Body of pancreas (tissue), 4 donors: ENCODE results near the gene TNFAIP8L3. TPM values are rescaled to one million over a fixed set of nuclear protein-coding genes. Genes with fewer than 3 reads are reported as not detected.

Source experiments
- ATAC-seq: fragments of 150-250 bp; one replicate; pipeline ENCODE4 v1.9.1; 2016
- DNase-seq, 4 donors: peaks; one replicate each; pipeline ENCODE4 v3.0.0-alpha.2; 2019
- H3K27ac ChIP-seq, 4 donors: fragments of 200-600 bp; sonication (generic); 1 replicate in 3 of 4; 2 replicates in 1 of 4; pipeline versions ENCODE4 v1.5.1 to v1.6.1; 2016 to 2019; ENCODE audit warnings: mild to moderate bottlenecking in 1 of 4, mixed read lengths in 1 of 4, moderate library complexity in 1 of 4
- H3K27me3 ChIP-seq, 2 donors: fragments of 200-600 bp; sonication (generic); one replicate each; pipeline ENCODE4 v1.6.0; 2016; ENCODE audit warnings: mild to moderate bottlenecking in 1 of 2
- H3K36me3 ChIP-seq, 2 donors: fragments of 200-600 bp; sonication (generic); replicated peaks in 1 of 2; 2 replicates each; pipeline ENCODE4 v1.5.1; 2016; ENCODE audit warnings: low read depth in 2 of 2; ENCODE audit not compliant: insufficient read depth in 1 of 2
- H3K4me1 ChIP-seq: fragments of 200-600 bp; sonication (generic); one replicate; pipeline ENCODE4 v1.6.0; 2016
- H3K4me3 ChIP-seq, 2 donors: fragments of 200-600 bp; sonication (generic); 1 replicate in 1 of 2; 2 replicates in 1 of 2; pipeline ENCODE4 v1.5.1; 2016 to 2019
- H3K9me3 ChIP-seq, 3 donors: fragments of 200-600 bp; sonication (generic); 1 replicate in 2 of 3; 2 replicates in 1 of 3; pipeline ENCODE4 v1.5.1; 2016
- POLR2A ChIP-seq, 3 donors: fragments of 450-650 bp; IDR thresholded peaks; one replicate each; pipeline ENCODE4 v1.6.1; 2016; ENCODE audit warnings: antibody characterized with exemption in 3 of 3, mild to moderate bottlenecking in 2 of 3
- WGBS, 2 donors: methylation state at CpG; one replicate each; pipeline ENCODE4 v1.1.5; 2017; 5-methylcytosine and 5-hydroxymethylcytosine counted together
- intact Hi-C: fragments of 100-400 bp; cut with DNase I; formaldehyde crosslinking; loops from one replicate; pipeline ENCODE4 v1.15.1; 2023
- total RNA-seq, 2 donors: library from RNA; depleted of rRNA; stranded (reverse); fragments of >200 nt; gene quantifications; one replicate each; pipeline ENCODE4 v1.1.0, GENCODE V29; 2016
- TF ChIP-seq, protein P1 (sequence below), 7 experiments: fragments of 450-650 bp in 4 of 7; fragments of 200-600 bp in 3 of 7; sonication (generic) in 3 of 7; IDR thresholded peaks; one replicate each; pipeline ENCODE4 v1.5.1; 2016 to 2019; ENCODE audit warnings: antibody characterized with exemption in 7 of 7

TNFAIP8L3 gene
- total RNA-seq, 2 donors from 2014 or later = 2.9 TPM; not detected in 1

DNA sequence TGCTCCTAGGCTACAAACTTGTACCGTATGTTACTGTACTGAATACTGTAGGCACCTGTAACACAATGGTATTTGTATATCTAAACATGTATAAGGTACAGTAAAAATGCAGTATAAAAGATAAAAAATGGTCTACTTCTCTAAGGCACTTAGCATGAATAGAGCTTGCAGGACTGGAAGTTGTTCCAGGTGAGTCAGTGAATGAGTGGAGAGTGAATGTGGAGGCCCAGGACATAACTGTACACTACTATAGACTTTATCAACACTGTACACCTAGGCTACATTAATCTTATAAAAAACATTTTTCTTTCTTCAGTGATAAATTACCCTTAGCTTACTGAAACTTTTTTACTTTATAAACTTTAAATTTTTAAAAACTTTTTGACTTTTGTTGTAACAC lies 12.5 kb downstream of the TNFAIP8L3 start:
- WGBS, 2 donors = 81 to 93% methylated on average over 1 of the region's 1 CpG
- H3K9me3 ChIP-seq = no peaks in the 10 kb centered on the region
- H3K27ac ChIP-seq = no peak overlapping the region
- no peaks in the 10 kb centered on the region for H3K27me3 ChIP-seq
- intact Hi-C loops = no loop called here
- no peaks in the 10 kb centered on the region for H3K4me1 ChIP-seq
- no peak overlapping the region for H3K4me3 ChIP-seq
- no peak for ATAC-seq
- H3K36me3 ChIP-seq = no peaks in the 10 kb centered on the region
- no peak for TF ChIP-seq POLR2A (IDR thresholded peaks at IDR 0.05)
- TF ChIP-seq, protein P1, sequence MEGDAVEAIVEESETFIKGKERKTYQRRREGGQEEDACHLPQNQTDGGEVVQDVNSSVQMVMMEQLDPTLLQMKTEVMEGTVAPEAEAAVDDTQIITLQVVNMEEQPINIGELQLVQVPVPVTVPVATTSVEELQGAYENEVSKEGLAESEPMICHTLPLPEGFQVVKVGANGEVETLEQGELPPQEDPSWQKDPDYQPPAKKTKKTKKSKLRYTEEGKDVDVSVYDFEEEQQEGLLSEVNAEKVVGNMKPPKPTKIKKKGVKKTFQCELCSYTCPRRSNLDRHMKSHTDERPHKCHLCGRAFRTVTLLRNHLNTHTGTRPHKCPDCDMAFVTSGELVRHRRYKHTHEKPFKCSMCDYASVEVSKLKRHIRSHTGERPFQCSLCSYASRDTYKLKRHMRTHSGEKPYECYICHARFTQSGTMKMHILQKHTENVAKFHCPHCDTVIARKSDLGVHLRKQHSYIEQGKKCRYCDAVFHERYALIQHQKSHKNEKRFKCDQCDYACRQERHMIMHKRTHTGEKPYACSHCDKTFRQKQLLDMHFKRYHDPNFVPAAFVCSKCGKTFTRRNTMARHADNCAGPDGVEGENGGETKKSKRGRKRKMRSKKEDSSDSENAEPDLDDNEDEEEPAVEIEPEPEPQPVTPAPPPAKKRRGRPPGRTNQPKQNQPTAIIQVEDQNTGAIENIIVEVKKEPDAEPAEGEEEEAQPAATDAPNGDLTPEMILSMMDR (IDR thresholded peaks at IDR 0.05) = no peak
- DNase-seq = no peak

DNA sequence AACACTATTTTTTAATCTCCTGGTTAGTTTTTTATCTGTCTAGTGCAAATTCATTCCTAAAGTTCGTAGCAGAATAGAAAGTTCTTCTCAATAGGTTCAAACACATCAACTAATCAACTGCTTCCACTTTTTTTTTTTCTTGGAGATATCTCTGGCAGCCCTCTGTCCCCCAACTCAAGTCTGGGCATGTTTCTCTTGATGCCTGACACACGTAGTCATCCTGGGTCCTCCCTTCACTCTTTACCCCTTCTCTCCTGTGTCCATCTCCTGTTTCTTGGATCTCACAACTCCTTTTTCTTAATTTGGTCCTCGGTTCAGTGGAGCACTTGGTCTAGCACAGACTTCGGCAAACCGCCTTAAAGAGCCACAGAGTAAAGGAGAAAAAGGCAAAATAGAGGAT lies 14.4 kb downstream of the TNFAIP8L3 start:
- no peaks in the 10 kb centered on the region for H3K9me3 ChIP-seq
- H3K4me1 ChIP-seq = no peaks in the 10 kb centered on the region
- no peak overlapping the region for H3K4me3 ChIP-seq
- H3K36me3 ChIP-seq = no peaks in the 10 kb centered on the region
- TF ChIP-seq POLR2A (IDR thresholded peaks at IDR 0.05) = no peak
- TF ChIP-seq, protein P1 (IDR thresholded peaks at IDR 0.05) = no peak
- 80 to 83% methylated on average over 5 of the region's 5 CpGs for WGBS, 2 donors
- ATAC-seq (no peak), DNase-seq (no peak)
- no peaks in the 10 kb centered on the region for H3K27me3 ChIP-seq
- intact Hi-C loops = no loop called here
- no peak overlapping the region for H3K27ac ChIP-seq

DNA sequence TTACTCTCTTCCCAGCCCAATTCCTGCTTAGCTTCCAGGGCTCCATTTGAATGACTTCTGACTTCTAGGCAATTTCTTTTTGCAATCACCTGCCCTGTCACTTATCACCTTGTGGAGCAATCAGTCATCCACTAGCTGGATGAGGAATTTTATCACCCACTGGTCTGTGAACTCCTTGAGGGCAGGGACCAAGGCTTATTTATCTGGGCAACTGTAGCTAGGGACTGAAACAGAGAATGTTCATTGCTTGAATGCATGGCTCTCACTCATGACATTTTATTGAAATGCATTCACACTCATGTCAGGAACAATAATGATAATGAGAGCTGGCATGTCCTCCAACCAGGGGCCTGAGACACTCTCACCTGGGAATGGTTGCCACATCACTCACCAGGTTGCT lies 15.5 kb downstream of the TNFAIP8L3 start:
- DNase-seq (no peak), ATAC-seq (no peak)
- Histone ChIP-seq H3K9me3 (no peaks in the 10 kb centered on the region), H3K27me3 (no peaks in the 10 kb centered on the region), H3K27ac (no peak overlapping the region), H3K4me3 (no peak overlapping the region), H3K36me3 (no peaks in the 10 kb centered on the region), H3K4me1 (no peaks in the 10 kb centered on the region)
- intact Hi-C loops = no loop called here
- TF ChIP-seq, protein P1 (IDR thresholded peaks at IDR 0.05) = no peak
- TF ChIP-seq POLR2A (IDR thresholded peaks at IDR 0.05) = no peak

DNA sequence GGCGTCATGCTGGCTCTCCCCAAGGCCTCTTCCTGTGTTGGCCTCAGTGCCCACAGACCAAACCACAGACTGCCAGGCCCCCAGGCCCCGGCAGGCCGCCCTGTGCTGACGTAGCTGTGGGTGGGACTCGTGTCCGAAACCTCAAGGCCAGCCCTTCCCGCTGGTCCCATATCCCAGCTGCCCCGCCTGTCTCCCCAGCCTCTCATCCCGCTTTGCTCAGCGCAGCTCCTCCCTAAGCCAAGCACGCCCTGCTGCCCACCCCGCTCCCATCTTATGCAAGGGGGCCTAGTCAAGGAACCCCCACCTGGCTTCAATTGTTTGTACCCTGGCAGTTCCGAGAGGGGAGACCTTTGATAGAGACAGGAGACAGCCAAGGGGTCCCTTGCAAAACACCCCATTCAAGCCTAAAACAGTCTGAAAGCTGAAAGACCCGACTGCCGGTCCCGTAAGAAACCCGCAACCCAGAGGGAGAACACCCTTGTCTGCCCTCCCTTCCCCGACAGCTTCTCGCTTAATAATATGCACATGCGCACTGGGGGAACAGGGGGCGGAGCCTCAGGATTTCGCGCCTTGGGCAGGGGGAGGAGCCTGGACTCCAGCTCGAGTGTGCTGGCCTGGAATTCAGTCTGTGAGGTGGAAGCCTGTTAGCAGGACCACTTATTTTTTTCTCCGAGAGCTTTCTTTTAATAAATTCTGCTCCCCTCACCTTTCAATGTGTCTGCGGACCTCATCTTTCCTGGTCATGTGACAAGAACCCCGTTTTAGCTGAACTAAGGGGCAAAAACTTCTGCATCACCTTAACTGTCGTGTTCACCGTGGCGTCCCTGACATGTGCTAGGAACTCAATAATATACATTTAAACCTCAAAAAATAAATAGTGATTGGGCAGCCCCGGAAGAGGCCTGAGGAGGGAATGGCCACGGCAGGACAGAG lies 17.2 kb downstream of the TNFAIP8L3 start:
- intact Hi-C loops = no loop called here
- ATAC-seq = peak; percentile 80

More for the DNA sequence above, 17.2 kb downstream of the TNFAIP8L3 start:
- 49 to 64% methylated on average over 25 to 32 of the region's 32 CpGs for WGBS, 2 donors
- Histone ChIP-seq H3K27ac (no peak overlapping the region), H3K4me3 (no peak overlapping the region), H3K27me3 (no peaks in the 10 kb centered on the region), H3K9me3 (no peaks in the 10 kb centered on the region), H3K36me3 (no peaks in the 10 kb centered on the region), H3K4me1 (no peaks in the 10 kb centered on the region)
- peak; percentile 68 to 84 (median 74) for DNase-seq
- peak in 1 of 3 donors; percentile 32 for TF ChIP-seq POLR2A (IDR thresholded peaks at IDR 0.05)
- TF ChIP-seq, protein P1 (IDR thresholded peaks at IDR 0.05) = no peak
